Fibroblast of skin of right biceps (primary cell): ENCODE data around the gene TXNDC8.

Experiments used
- DNase-seq: peaks from one replicate; pipeline ENCODE4 v3.0.0-alpha.2; 2013

Gene TXNDC8

GRCh38 chr9:110276781-110277180, 60.9 kb downstream of the TXNDC8 start:
- no peak for DNase-seq

GRCh38 chr9:110270211-110270995, 67.3 kb downstream of the TXNDC8 start:
- DNase-seq, result no peak

GRCh38 chr9:110266795-110267194, 70.9 kb downstream of the TXNDC8 start:
- no peak for DNase-seq

- DNase-seq, result no peak
Measured at GRCh38 chr9:110261632-110262031, 76.0 kb downstream of the TXNDC8 start.

GRCh38 chr9:110260911-110261310, 76.8 kb downstream of the TXNDC8 start:
- peak; percentile 27 for DNase-seq

- DNase-seq, result no peak
Measured at GRCh38 chr9:110259566-110259965, 78.1 kb downstream of the TXNDC8 start.

GRCh38 chr9:110258690-110259091, 79.0 kb downstream of the TXNDC8 start:
- no peak for DNase-seq

GRCh38 chr9:110257956-110258355, 79.7 kb downstream of the TXNDC8 start:
- no peak for DNase-seq

GRCh38 chr9:110257097-110257841, 80.4 kb downstream of the TXNDC8 start:
- no peak for DNase-seq

GRCh38 chr9:110256380-110257096, 81.1 kb downstream of the TXNDC8 start, which contains the start of gene TXN:
TXN (minus strand) TSS chr9:110256507; CDS start chr9:110256435, 72 bp downstream.
- peak; percentile 90 for DNase-seq

- DNase-seq, result peak; percentile 57
Measured at GRCh38 chr9:110255463-110256379, 81.9 kb downstream of the TXNDC8 start.

GRCh38 chr9:110255034-110255462, 82.6 kb downstream of the TXNDC8 start:
- no peak for DNase-seq

- no peak for DNase-seq
Measured at GRCh38 chr9:110254500-110254899, 83.2 kb downstream of the TXNDC8 start.
